GM19023 (cell line): ENCODE measurements around the gene ECHDC3.

ENCODE experiments used
- ATAC-seq: cut with Tn5 transposase; IDR thresholded peaks from one replicate; pipeline ENCODE4 v1.9.1; 2021; ENCODE audit warnings: mild to moderate bottlenecking, moderate library complexity; ENCODE audit not compliant: unreplicated experiment

The ECHDC3 gene

GRCh38 chr10:11746883-11747539, 4.8 kb downstream of the ECHDC3 start:
- ATAC-seq = no peak

GRCh38 chr10:11748866-11749265, 6.7 kb downstream of the ECHDC3 start:
- ATAC-seq = no peak

- no peak for ATAC-seq
Observed at GRCh38 chr10:11750420-11750819, 8.2 kb downstream of the ECHDC3 start.

- ATAC-seq = no peak
Observed at GRCh38 chr10:11754173-11754572, 12.0 kb downstream of the ECHDC3 start.

GRCh38 chr10:11754620-11755019, 12.4 kb downstream of the ECHDC3 start:
- no peak for ATAC-seq

GRCh38 chr10:11755512-11756263, 13.5 kb downstream of the ECHDC3 start:
- ATAC-seq = no peak

GRCh38 chr10:11756766-11757315, 14.7 kb downstream of the ECHDC3 start:
- no peak for ATAC-seq

GRCh38 chr10:11757454-11757820, 15.3 kb downstream of the ECHDC3 start:
- ATAC-seq = peak; percentile 21

- ATAC-seq = peak; percentile 96
Observed at GRCh38 chr10:11757821-11758463, 15.8 kb downstream of the ECHDC3 start.

- no peak for ATAC-seq
Observed at GRCh38 chr10:11758527-11759236, 16.5 kb downstream of the ECHDC3 start.

- no peak for ATAC-seq
Observed at GRCh38 chr10:11759347-11759746, 17.2 kb downstream of the ECHDC3 start.

GRCh38 chr10:11760151-11760550, 18.0 kb downstream of the ECHDC3 start:
- no peak for ATAC-seq

GRCh38 chr10:11760861-11761260, 18.7 kb downstream of the ECHDC3 start:
- ATAC-seq = no peak

GRCh38 chr10:11761431-11761830, 19.2 kb downstream of the ECHDC3 start:
- ATAC-seq = no peak

- no peak for ATAC-seq
Observed at GRCh38 chr10:11762706-11763500, 20.7 kb downstream of the ECHDC3 start.

GRCh38 chr10:11763501-11763861, 21.3 kb downstream of the ECHDC3 start:
- no peak for ATAC-seq

GRCh38 chr10:11765141-11765540, 23.0 kb downstream of the ECHDC3 start:
- no peak for ATAC-seq

GRCh38 chr10:11772575-11773288, 30.6 kb downstream of the ECHDC3 start:
- no peak for ATAC-seq

GRCh38 chr10:11773761-11774441, 31.7 kb downstream of the ECHDC3 start:
- ATAC-seq = no peak
